ENCODE results near the gene KCTD20. TPM values are rescaled to one million over a fixed set of nuclear protein-coding genes. Genes with fewer than 3 reads are reported as not detected.

The KCTD20 gene
- total and polyA plus RNA-seq, 11 donors, result 8.3 to 43.9 (median 27.7) TPM

- no peak overlapping the region for H3K4me3 ChIP-seq
- H3K9me3 ChIP-seq, result no peaks in the 10 kb centered on the region
- WGBS, 4 donors, result 88 to 93% (median 89%) methylated on average over 4 of the region's 4 CpGs
- DNase-seq (no peak), ATAC-seq (no peak)
- intact Hi-C loops (cut with DNase I), result no loop called here
- TF ChIP-seq CTCF (IDR thresholded peaks at IDR 0.05), result no peak
- TF ChIP-seq POLR2A (IDR thresholded peaks at IDR 0.05), result no peak
- no peaks in the 10 kb centered on the region for H3K27me3 ChIP-seq
- no peak overlapping the region for H3K27ac ChIP-seq
- no peaks in the 10 kb centered on the region for H3K4me1 ChIP-seq
- H3K36me3 ChIP-seq, result no peaks in the 10 kb centered on the region
Observed at GRCh38 chr6:36432151-36432671, 10.6 kb upstream of the KCTD20 start.

GRCh38 chr6:36436466-36436865 is 6.3 kb upstream of the KCTD20 start:
- H3K4me1 ChIP-seq, result peaks cover 0 to 8% (median 6%) of the 10 kb centered on the region in 12 donors
- ATAC-seq, result no peak
- H3K27me3 ChIP-seq, result no peaks in the 10 kb centered on the region
- TF ChIP-seq CTCF (IDR thresholded peaks at IDR 0.05) (no peak), POLR2A (IDR thresholded peaks at IDR 0.05) (no peak)
- no peak overlapping the region for H3K27ac ChIP-seq
- no peaks in the 10 kb centered on the region for H3K9me3 ChIP-seq
- H3K36me3 ChIP-seq, result no peaks in the 10 kb centered on the region
- intact Hi-C loops (cut with DNase I), result no loop called here
- no peak overlapping the region for H3K4me3 ChIP-seq
- DNase-seq, result no peak
- WGBS, 4 donors, result 63 to 83% (median 76%) methylated on average over 1 of the region's 1 CpG

DNA sequence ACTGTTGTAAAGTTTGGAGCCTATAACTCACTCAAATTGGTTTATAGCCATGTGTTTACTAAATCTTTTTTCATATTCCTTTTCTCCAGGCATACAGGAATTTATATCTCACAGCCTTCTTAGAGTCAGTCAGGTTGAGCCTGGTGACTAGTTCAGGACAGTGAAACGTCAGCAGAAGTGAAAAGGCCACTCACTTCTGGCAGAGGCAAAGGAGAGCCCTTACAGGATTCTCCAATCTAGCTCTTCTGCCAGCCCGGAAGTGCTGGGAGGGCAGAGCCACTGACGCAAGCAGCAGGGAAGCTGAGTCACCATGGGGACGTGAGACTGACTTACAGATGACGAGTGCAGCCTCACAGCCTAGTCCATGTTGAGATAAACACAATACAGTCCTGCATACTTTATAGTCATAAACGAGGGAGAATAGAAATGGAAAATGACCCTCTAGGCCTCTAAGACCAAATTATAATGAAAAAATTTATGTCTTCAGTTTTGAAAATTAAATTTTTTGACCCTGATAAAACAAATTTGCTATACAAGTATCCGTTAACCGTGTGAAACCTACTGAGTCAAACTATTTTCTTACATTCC is 1.4 kb upstream of the KCTD20 start:
- peak overlapping the region in 2 of 12 donors; percentile 95 to 99 for H3K4me3 ChIP-seq
- WGBS, 4 donors, result 18 to 21% (median 20%) methylated on average over 8 of the region's 8 CpGs

More for the DNA sequence above, 1.4 kb upstream of the KCTD20 start:
- intact Hi-C loops (cut with DNase I), result loop anchor here in 8 of 10 donors (1.0 to 10.0 kb wide), 5 partner anchors 103 to 153 kb away; partner anchors contain the start of genes SRSF3 (in 6 of the 8) and STK38 (in 6 of the 8)
- peak; percentile 94 to 98 (median 95) for DNase-seq
- ATAC-seq, result peak; percentile 94 to 97 (median 95)
- Histone ChIP-seq H3K36me3 (no peaks in the 10 kb centered on the region), H3K9me3 (no peaks in the 10 kb centered on the region), H3K27ac (peak overlapping the region; percentile 85 to 100 (median 98)), H3K4me1 (peaks cover 8 to 44% (median 34%) of the 10 kb centered on the region in 12 donors), H3K27me3 (no peaks in the 10 kb centered on the region)
- TF ChIP-seq POLR2A (IDR thresholded peaks at IDR 0.05), result peak in 1 of 2 donors; percentile 33
- TF ChIP-seq CTCF (IDR thresholded peaks at IDR 0.05), result no peak
